Stimulated activated CD8-positive, alpha-beta memory T cell treated with anti-CD3 and anti-CD28 coated beads, Interleukin-4, amount 100 ng/mL, for 4 hours (primary cell): ENCODE measurements around the gene DAO.

Source experiments
- DNase-seq, 2 donors: peaks; one replicate each; pipeline ENCODE4 v3.0.0-alpha.2; 2020; ENCODE audit warnings: low read depth in 2 of 2, low spot score in 1 of 2

Gene DAO

DNA sequence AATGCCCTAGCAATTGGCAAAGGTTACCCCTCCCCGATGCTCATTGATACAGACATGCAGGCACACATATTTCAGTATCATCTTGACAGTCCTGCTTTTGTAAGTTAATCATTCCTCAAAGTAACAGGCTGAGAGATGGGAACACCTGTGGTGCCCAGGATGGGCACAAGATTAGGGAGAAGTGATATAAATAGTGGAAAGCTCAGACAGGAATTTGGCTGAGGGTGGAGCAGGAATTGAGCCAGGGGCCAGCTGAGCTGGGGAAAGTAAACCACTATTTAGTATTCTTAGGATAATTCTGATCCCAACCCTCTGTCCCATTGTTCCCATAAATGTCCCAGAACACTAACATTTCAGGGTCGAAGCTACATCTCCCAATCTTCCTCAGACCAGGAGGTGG, 38.3 kb downstream of the DAO start:
- no peak for DNase-seq

DNA sequence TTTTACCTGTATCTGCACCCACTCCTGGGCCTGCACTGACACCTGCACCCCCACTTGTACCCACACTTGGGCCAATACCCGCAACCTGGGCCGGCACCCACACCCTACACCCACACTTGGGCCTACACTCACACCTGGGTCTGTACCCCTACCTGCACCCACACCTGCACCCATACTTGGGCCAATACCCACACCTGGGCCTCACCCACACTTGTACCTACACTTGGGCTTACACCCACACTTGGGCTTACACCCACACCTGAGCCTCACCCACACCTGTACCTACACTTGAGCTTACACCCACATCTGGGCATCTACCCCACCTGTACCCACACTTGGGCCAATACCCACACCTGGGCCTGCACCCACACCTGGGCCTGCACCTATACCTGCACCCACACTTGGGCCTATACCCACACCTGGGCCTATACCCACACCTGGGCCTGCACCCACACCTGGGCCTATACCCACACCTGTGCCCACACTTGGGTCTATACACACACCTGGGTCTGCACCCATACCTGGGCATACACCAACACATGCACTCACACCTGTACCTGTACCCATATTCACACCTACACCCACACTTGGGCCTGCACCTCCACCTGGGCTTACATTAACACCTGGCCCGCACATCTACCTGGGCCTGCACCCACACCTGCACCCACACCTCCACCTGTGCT, 39.2 kb downstream of the DAO start:
- no peak for DNase-seq

DNA sequence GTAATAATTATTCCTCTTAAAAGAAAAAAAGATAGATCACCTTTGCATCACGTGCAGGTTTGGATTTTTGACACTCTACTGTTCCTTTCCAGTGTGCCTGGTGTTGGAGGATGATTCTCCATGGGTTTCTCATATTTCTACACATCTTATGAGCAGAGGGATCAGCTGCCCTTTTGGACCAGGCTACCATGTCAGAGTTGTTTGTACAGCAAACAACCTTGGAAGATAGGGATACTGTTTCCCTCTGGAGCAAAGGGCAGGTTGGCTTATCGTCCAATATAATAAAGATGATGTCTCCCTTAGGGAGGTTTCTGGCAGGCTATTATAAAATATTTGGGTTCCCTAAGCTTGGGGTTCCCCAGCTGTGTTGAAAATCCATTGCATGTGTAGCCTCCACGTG, 42.1 kb downstream of the DAO start:
- no peak for DNase-seq

DNA sequence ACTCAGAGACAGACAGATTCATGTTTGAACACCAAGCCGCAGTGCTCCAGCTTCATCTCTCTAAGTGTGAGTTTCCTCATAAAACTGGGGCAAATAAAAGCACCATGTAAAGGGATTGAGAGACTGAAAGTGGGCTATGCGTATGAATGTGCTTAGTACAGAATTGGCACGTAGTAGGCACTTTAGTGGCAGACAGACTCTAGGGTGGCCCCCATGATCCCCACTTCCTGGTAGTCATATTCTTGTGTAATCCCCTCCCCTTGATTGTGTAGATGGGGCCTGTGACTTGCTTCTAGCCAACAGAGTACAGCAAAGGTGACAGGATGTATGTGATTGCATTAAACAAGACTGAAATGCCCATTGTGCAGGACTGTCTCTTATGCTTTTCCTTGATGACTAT, 43.0 kb downstream of the DAO start:
- no peak for DNase-seq

DNA sequence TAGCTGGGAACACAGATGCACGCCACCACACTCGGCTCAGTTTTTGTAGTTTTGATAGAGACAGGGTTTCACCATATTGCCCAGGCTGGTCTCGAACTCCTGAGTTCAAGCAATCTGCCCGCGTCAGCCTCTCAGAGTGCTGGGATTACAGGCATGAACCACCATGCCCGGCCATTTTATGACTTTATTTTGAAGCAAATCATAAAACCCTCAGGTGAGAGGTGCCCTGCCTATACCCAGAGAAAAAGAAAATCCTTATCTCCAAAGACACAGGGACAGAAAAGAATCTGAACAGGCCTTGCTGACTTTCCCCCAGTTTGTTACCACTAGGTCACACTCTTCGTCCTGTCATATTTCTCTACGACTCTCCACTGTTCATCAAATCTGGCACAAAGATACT, 48.8 kb downstream of the DAO start:
- no peak for DNase-seq

DNA sequence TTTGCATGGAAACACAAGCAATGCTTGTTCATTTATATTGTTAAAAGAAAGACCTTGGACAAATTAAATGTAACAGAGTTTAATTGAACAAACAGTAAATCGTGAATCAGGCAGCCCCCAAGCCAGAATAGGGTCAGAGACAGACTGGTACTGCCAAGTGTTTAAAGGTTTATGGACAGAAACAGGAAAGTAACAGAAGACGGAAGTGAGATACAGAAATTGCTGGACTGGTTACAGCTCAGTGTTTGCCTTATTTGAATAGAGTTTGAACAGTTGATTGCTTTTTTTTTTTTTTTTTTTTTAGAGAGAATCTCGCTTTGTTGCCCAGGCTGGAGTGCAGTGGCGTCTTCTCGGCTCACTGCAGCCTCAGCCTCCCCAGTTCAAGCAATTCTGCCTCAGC, 50.3 kb downstream of the DAO start:
- DNase-seq = no peak

DNA sequence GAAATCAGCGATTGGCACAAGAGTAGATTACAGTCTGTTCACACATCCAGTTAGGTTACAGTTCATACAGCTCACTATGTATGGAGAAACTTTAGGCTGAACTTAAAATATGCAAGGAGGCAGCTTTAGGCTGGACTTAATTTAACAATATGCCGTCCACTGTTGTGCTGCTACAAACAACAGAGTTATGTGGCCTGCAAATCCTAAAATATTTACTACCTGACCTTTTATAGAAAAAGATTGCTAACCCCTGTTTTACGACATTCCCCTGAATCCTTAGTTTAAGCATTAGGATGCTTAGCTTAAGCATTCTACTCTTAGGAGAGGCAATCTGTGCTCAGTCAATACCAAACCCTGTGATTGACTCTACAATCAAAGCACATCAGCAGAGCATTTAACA, 50.9 kb downstream of the DAO start:
- no peak for DNase-seq

DNA sequence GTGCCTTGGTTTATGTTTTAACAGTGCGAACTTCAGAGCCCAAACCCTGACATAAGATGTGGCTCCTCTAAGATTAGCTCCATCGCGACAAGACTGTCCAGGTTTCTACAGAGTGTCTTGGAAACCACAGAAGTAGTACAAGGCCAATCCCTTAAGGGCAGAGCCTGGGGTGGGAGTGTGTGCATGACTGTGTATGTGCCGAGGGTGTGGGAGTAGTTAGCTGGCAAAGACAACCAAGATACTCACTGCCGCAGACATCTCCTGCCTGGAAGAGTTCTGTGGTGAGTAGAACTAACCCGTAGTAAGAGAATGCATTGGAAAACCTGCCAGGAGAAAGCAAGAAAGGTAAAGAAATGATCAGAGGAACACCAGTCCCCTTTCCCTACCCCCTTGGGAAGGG, 54.1 kb downstream of the DAO start:
- DNase-seq = no peak

DNA sequence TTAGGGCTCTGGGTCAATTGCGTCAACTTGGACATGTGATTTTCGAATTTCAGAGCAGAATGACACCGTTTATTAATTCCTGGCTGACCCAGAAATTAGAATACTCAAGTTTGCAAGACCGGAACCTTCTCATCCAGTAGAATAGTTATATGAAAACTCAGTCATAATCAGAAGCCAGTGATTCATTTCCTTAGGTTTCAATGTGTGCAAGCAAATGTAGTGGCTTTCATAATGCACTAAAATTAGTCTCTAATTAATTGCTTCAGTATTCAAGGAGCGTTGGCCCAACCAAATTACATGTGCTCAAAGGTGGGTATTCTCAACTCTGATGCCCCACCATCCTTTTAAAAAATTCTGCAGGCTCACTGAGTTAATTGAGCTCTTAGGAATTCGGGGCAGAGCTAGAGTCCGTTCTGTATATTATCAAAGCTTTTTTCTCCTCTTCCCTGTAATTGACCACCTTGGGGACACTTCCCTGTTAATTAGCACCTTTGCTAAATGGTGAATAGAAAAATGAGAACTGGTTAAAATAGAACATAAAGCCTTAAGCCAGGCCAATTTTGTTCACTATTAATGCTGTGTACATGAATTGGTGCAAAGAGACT, 55.4 kb downstream of the DAO start:
- DNase-seq = no peak

DNA sequence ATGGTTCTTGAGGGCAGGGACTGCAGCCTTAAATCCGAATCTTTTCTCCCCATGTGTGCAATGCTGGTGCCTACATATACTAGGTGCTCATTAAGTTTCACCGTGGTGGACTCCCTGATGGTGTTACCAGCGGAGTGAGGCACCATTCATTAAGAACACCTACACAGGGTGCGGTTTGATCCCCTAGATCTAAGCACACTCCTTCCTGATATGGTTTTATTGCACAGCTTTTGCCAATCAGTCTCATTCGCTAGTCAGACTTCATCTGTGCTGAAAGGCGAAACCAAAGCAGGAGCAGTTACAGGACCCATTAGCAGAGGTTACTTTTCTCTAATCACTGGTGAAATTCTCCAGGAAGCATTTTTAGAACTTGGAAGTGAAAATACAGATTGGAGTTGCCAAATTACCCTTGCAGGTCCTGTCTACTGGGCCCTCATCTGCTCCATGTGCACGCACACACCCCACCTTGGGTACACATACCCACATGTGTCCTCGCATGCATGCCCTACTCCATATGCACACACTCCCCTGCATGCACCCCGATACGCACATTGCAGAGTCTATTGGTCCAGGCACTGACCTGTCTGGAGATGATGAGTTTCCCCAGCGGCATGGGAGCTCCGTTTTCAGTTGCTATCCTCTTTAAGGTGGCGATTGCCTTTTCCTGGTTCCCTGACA, 58.5 kb downstream of the DAO start:
- DNase-seq = no peak

DNA sequence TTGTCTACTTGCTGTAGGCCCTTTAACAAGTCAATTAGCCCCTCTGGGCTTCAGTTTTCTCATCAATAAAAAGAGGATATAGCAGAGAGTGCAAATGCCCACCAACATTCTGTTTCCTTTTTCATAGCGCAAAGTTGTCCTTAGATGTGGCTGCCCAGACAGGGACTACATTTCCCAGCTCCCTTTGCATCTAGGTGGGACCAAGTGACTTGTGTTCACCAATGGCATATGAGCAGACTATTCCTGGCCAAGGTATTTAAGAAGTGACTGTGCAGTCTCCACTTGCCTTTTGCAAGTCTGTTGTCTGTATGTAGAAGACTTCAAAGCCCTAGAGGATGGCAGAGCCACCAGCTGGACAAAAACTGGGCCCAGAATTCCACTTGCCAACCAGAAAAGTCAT, 59.7 kb downstream of the DAO start:
- no peak for DNase-seq

DNA sequence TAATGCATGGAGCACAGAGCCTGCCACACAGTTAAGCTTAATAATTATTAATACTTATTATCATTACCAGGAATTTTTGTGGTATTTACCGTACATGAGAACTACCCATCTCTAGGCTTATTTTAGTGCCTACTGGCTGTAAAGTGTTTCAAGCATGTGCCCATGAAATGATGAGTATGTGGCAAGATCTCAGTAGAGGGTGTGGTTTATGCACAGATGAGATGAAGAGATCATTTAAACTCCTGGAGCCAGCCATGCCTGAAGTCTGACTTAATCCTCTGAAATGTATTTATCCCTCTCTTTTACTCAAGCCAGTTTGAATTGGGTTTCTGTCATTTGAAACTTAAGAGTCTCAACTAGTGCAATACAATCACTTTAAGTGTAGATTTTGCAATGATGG, 60.2 kb downstream of the DAO start:
- no peak for DNase-seq

DNA sequence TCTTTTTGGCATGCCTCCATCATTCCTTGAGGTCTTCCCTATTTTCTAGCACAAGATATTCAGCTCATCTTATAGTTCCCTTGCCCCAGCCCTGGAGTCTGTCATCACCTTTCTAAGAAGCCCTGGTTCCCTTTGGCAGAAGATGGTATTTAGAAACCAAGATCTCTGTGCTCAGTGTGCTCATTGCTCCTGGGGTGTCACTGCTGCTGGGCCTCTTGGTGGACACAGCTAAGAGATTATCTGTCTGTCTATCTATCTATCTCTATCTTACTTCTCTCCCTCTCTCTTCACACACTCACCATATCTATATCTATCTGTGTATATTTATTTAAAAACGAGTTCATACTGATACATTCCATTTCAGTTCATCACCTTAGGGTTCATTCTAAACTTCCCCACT, 67.2 kb downstream of the DAO start:
- no peak for DNase-seq

DNA sequence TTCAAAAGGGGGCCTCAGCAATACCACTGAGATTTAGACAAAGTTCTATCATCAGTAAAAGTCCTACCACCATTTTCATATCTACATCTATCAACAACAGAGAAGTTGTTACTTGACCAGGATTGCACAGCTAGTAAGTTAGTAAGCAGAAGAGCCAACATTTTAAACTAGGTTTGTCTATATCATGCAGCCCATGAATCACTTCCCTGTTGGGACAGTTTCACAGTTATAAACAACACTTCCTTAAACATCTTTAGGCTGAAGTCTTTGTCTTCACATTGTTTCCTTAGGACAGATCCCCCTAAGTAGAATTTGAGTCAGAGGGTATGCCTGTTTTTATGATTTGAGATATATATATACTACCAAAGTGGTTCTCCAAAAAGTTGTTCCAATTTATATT, 68.5 kb downstream of the DAO start:
- DNase-seq = no peak

DNA sequence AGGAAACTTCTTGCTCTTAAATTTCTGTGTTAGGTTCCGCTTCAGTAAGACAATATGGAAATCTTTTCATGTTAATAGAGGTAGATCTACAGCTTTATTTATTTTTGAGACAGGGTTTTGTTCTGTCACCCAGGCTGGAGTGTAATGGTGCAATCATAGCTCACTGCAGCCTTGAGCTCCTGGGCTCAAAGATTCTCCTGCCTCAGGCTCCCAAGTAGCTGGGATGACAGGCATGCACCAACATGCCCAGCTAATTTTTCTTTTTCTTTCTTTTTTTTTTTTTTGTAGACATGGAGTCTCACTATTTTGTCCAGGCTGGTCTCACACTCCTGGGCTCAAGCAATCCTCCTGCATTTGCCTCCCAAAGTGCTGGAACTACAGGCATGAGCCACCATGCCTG, 70.1 kb downstream of the DAO start:
- no peak for DNase-seq
